Fibroblast of lung (primary cell): Measurements from ENCODE around the gene DOCK4. TPM values are rescaled to one million over a fixed set of nuclear protein-coding genes. Genes with fewer than 3 reads are reported as not detected.

Source experiments
- DNase-seq, 2 donors: peaks; one replicate each; pipeline versions ENCODE4 v3.0.0 to v3.0.0-alpha.2; 2010; ENCODE audit warnings: low read depth in 2 of 2
- H2AFZ ChIP-seq: 2 replicates; pipeline ENCODE4 v1.5.1; 2012; ENCODE audit warnings: low read length, control low read depth, inconsistent platforms
- H3K27ac ChIP-seq: 2 replicates; pipeline ENCODE4 v1.5.1; 2011; ENCODE audit warnings: low read length, control low read depth; ENCODE audit not compliant: insufficient read depth
- H3K27me3 ChIP-seq: 2 replicates; pipeline ENCODE4 v1.5.1; 2011; ENCODE audit warnings: mild to moderate bottlenecking, low read length; ENCODE audit not compliant: control insufficient read depth, insufficient read depth
- H3K36me3 ChIP-seq: 2 replicates; pipeline ENCODE4 v1.5.1; 2011; ENCODE audit warnings: low read length; ENCODE audit not compliant: control insufficient read depth, insufficient read depth
- H3K4me1 ChIP-seq: 2 replicates; pipeline ENCODE4 v1.5.1; 2011; ENCODE audit warnings: low read length; ENCODE audit not compliant: control insufficient read depth, insufficient read depth; ENCODE audit errors: extremely low read depth
- H3K4me2 ChIP-seq: 2 replicates; pipeline ENCODE4 v1.5.1; 2011; ENCODE audit warnings: low read length, control low read depth; ENCODE audit not compliant: insufficient read depth; ENCODE audit errors: extremely low read depth
- H3K4me3 ChIP-seq, 4 experiments: fragments of 200-600 bp in 1 of 4; sonication (generic) in 1 of 4; replicated peaks in 1 of 4; 2 replicates each; pipeline ENCODE4 v1.5.1; 2011 to 2016; ENCODE audit warnings: low read length in 4 of 4, low read depth in 3 of 4, mild to moderate bottlenecking in 3 of 4, control low read depth in 2 of 4, inconsistent platforms in 1 of 4, mixed read lengths in 1 of 4; ENCODE audit not compliant: insufficient read depth in 1 of 4; ENCODE audit errors: control extremely low read depth in 1 of 4
- H3K79me2 ChIP-seq: 2 replicates; pipeline ENCODE4 v1.5.1; 2012; ENCODE audit warnings: mild to moderate bottlenecking, low read length, inconsistent platforms; ENCODE audit not compliant: control insufficient read depth, insufficient read depth
- H3K9ac ChIP-seq: 2 replicates; pipeline ENCODE4 v1.5.1; 2011; ENCODE audit warnings: mild to moderate bottlenecking, low read length, control low read depth; ENCODE audit not compliant: insufficient read depth
- H3K9me3 ChIP-seq: 2 replicates; pipeline ENCODE4 v1.5.1; 2012; ENCODE audit warnings: low read depth, low read length; ENCODE audit not compliant: control insufficient read depth, insufficient read depth
- H4K20me1 ChIP-seq: 2 replicates; pipeline ENCODE4 v1.5.1; 2011; ENCODE audit warnings: low read length; ENCODE audit not compliant: control insufficient read depth, insufficient read depth; ENCODE audit errors: extremely low read depth
- CTCF ChIP-seq, 2 donors: IDR thresholded peaks in 1 of 2; conservative IDR thresholded peaks in 1 of 2; 1 replicate in 1 of 2; 2 replicates in 1 of 2; pipeline ENCODE4 v1.5.1; 2011 to 2012; ENCODE audit warnings: low read length in 2 of 2, control low read depth in 1 of 2, inconsistent platforms in 1 of 2, low read depth in 1 of 2, mild to moderate bottlenecking in 1 of 2
- EZH2 ChIP-seq: IDR thresholded peaks from 2 replicates; pipeline ENCODE4 v1.5.1; 2012; ENCODE audit warnings: low read length, control low read depth, mild to moderate bottlenecking; ENCODE audit errors: missing control alignments
- polyA plus RNA-seq, 2 donors: library from polyadenylated mRNA; depleted of rRNA in 1 of 2; stranded (reverse) in 1 of 2; unstranded in 1 of 2; fragments of >200 nt; gene quantifications; 2 replicates each; pipeline ENCODE4 v1.2.1, GENCODE V29; 2011 to 2012; ENCODE audit warnings: missing spikeins in 1 of 2
- total RNA-seq: library from RNA; depleted of rRNA; stranded (reverse); fragments of >200 nt; gene quantifications from 2 replicates; pipeline ENCODE4 v1.2.1, GENCODE V29; 2014

Gene DOCK4
- total and polyA plus RNA-seq, 2 donors (not counting 1 experiment from before 2014, with no cell fraction given): 20.8 to 39.3 TPM

- TF ChIP-seq EZH2: no peak
- Histone ChIP-seq H4K20me1 (no peaks in the 10 kb centered on the region), H3K4me1 (no peaks in the 10 kb centered on the region), H3K9me3 (no peaks in the 10 kb centered on the region), H3K4me3 (no peak overlapping the region), H3K9ac (no peak overlapping the region), H3K36me3 (no peaks in the 10 kb centered on the region), H2AFZ (no peak overlapping the region), H3K79me2 (no peaks in the 10 kb centered on the region), H3K27me3 (no peaks in the 10 kb centered on the region), H3K4me2 (no peak overlapping the region), H3K27ac (no peak overlapping the region)
- DNase-seq: no peak
Observed at GRCh38 chr7:111787741-111788140, 418.5 kb downstream of the DOCK4 start.

- DNase-seq: no peak
- H3K36me3 ChIP-seq: no peaks in the 10 kb centered on the region
- no peak overlapping the region for H3K27ac ChIP-seq
- H2AFZ ChIP-seq: no peak overlapping the region
- H3K4me1 ChIP-seq: no peaks in the 10 kb centered on the region
- no peak overlapping the region for H3K4me3 ChIP-seq
- no peaks in the 10 kb centered on the region for H3K27me3 ChIP-seq
- TF ChIP-seq EZH2: no peak
- TF ChIP-seq CTCF (conservative IDR thresholded peaks at IDR 0.05 in 1 of 2, IDR thresholded peaks at IDR 0.05 in 1 of 2; ENCODE audit: low read depth in 1 of 2, low read length in 2 of 2): no peak
- H3K4me2 ChIP-seq: no peak overlapping the region
- no peaks in the 10 kb centered on the region for H3K9me3 ChIP-seq
- H3K79me2 ChIP-seq: no peaks in the 10 kb centered on the region
- no peaks in the 10 kb centered on the region for H4K20me1 ChIP-seq
- no peak overlapping the region for H3K9ac ChIP-seq
Observed at GRCh38 chr7:111787099-111787498, 419.1 kb downstream of the DOCK4 start.

- Histone ChIP-seq H3K4me1 (no peaks in the 10 kb centered on the region), H3K9ac (no peak overlapping the region), H3K4me3 (no peak overlapping the region), H3K79me2 (no peaks in the 10 kb centered on the region), H3K36me3 (no peaks in the 10 kb centered on the region), H2AFZ (no peak overlapping the region), H3K9me3 (no peaks in the 10 kb centered on the region), H3K4me2 (no peak overlapping the region), H3K27me3 (no peaks in the 10 kb centered on the region), H3K27ac (no peak overlapping the region), H4K20me1 (no peaks in the 10 kb centered on the region)
- TF ChIP-seq EZH2: no peak
- no peak for TF ChIP-seq CTCF (conservative IDR thresholded peaks at IDR 0.05 in 1 of 2, IDR thresholded peaks at IDR 0.05 in 1 of 2; ENCODE audit: low read depth in 1 of 2, low read length in 2 of 2)
- DNase-seq: no peak
Observed at GRCh38 chr7:111785076-111785475, 421.1 kb downstream of the DOCK4 start.
